HCT116 (cell line): ENCODE measurements around the gene ANXA8.

Experiments used
- POLR2A ChIP-seq: IDR thresholded peaks from 2 replicates; pipeline ENCODE4 v1.7.0; 2011; ENCODE audit warnings: borderline replicate concordance; ENCODE audit not compliant: insufficient read depth, insufficient read length; ENCODE audit errors: extremely low read depth
- SP1 ChIP-seq: IDR thresholded peaks from 2 replicates; pipeline ENCODE4 v1.6.1; 2012; ENCODE audit warnings: low read depth

- TF ChIP-seq SP1 (no peak), POLR2A (no peak)
Observed at GRCh38 chr10:47454780-47455058, 29.2 kb downstream of the ANXA8 start.
